Activated CD4-positive, alpha-beta T cell treated with anti-CD3 and anti-CD28 coated beads, Interleukin-10, Interleukin-2, amounts not matched to agents 100 ng/mL and 50 ng/mL, durations not matched to agents 16 hours and 8 hours (primary cell): Measurements from ENCODE around the gene FGF2.

Experiments used
- DNase-seq: peaks from one replicate; pipeline ENCODE4 v3.0.0-alpha.2; 2020

The FGF2 gene

GRCh38 chr4:122898370-122899150 lies 71.9 kb downstream of the FGF2 start:
- no peak for DNase-seq

- DNase-seq: no peak
These were observed 73.1 kb downstream of the FGF2 start for GRCh38 chr4:122899682-122900081.

- DNase-seq: no peak
These were observed 73.7 kb downstream of the FGF2 start for GRCh38 chr4:122900314-122900713.

- no peak for DNase-seq
These were observed 74.8 kb downstream of the FGF2 start for GRCh38 chr4:122901247-122902010.

GRCh38 chr4:122903766-122904288 lies 77.2 kb downstream of the FGF2 start:
- no peak for DNase-seq

- DNase-seq: no peak
These were observed 80.3 kb downstream of the FGF2 start for GRCh38 chr4:122906859-122907305.

- DNase-seq: no peak
These were observed 81.6 kb downstream of the FGF2 start for GRCh38 chr4:122908223-122908622.

DNA sequence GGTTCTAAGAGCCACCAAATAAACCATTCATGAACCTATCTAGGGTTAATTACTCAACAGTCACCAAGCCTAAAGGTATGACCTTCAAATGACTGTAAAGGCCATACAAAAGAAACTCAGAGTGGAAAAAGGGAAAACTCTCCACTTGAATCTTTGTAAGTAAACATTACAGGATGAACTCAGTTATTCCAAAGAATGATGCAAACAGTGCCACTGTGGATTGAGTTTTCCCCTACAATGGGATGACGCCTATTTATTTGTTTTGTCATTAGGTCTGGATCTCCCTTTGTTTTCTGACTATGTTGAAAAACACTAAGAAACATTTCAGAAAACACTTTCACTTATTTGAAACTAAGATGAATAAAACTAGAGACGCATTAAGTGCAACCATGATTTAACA lies 83.1 kb downstream of the FGF2 start:
- DNase-seq: no peak

- DNase-seq: no peak
These were observed 85.0 kb downstream of the FGF2 start for GRCh38 chr4:122911588-122911987.

GRCh38 chr4:122912810-122913575 lies 86.4 kb downstream of the FGF2 start:
- DNase-seq: no peak

DNA sequence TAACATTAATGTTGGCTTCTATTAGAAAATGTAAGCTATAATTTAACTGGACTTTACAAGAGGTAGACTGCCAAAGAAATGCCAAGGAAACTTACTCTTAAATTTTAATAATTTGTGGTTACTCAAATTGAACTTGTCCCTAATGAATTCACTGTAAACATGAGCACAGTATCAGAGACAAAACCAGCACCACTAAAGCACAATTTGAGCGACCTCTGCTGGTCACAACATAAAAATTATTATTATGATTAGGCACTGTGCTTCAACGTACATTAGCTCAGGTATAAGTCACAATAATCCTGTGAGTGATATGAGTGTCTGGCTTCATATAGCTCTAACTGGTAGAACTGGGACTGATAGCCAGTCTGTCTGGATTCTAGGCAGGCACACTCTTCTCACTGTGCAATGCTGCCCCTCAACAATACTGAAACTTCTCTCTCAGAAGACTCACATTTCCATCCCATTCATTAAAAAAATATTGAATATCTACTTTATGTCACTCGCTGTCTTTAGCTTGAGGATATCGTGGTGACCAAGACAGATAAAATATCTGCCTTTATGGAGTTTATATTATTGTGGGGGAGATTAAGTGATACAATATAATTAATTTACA lies 87.8 kb downstream of the FGF2 start:
- DNase-seq: peak; percentile 52

- no peak for DNase-seq
These were observed 88.3 kb downstream of the FGF2 start for GRCh38 chr4:122914938-122915337.

DNA sequence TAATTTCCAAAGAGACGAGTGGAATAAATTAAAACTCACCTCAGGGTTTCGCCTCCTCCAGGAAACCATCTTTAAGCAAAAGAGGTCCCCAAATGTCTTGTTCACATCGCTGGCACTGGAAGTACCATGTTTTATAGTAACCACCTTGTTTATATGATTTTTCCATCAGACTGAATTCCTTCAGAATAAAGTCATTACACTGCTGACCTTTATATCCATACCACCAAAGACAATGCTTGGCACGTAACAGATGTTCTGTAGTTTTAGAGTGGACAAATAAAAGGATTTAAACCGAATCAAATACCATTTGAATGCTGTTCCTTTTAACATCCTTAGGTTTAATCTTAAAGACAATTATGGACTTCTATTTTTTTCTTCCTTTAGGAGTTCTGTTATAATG lies 91.1 kb downstream of the FGF2 start:
- no peak for DNase-seq

- no peak for DNase-seq
These were observed 93.8 kb downstream of the FGF2 start for GRCh38 chr4:122920473-122920872.

GRCh38 chr4:122921300-122921699 lies 94.7 kb downstream of the FGF2 start:
- DNase-seq: no peak

DNA sequence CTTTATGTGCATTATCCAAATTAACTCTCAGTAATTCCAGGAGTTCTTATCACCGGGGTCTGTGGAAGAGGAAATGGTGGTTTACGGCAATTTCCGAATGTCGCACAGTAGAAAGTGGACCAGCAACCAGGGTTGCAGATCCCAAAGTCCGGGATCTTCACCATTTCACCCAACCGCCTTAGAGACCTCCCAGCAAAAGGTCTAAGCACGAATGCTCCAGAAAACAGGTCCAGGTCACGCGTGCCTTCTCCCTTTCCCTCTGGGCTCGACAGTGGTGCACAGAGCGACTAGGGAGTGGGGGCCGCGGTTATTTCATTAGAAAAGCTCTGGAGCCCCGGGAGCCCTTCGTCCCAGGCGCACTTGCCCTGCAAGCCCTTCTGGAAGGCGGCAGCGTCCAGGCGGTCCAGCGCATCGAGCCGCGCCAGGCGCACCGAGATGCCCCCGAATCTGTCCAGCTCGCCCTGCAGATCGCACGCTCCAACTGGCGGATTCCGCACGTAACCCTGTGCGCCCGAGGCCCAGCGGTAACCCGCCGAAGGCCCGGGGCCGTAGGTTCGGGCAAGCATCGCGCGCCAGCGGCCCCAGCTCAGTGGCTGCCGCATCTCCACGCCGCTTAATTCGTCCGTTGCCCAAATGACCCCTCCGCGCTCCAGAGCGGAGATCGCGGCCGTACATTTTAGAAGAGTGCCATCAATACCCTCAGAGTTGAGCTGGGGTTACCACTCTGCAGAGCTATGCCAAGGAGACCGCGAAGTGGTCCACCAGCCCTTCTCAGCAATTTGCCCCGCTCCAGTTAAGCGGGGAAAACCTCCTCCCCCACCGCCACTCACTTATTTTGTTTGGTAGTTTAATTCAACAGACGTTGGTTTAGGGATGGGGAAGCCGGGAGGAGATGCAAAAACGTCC lies 95.6 kb downstream of the FGF2 start, which contains the start of gene NUDT6:
NUDT6 (minus strand) TSS at position 627 of the 906 bp plus-strand sequence; CDS start at position 602, 25 bp downstream.
- DNase-seq: peak; percentile 70

DNA sequence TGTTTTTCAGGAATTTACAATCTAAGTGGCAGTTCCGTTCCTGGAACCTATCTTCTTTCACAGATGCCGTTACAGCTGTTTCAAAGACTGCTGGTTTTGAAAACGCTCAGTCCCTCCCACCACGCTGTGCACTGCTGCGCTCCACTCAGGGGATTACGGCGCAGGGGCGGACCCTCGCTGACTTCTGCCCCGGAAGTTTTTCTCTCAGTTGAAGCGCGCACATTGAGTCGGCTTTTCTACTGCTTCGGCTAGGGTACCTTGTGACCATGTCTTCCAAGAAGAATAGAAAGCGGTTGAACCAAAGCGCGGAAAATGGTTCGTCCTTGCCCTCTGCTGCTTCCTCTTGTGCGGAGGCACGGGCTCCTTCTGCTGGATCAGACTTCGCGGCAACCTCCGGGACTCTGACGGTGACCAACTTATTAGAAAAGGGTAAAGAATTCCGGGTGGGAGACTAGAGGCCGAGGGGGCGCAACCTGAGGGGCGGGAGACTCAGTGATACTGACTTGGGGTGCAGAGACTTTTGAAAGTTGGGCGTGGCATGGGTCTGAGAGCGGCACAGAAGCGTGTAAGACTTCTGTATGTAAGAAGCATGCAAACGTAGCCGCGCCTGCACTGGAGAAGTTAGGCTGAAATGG lies 96.4 kb downstream of the FGF2 start:
- peak; percentile 94 for DNase-seq

DNA sequence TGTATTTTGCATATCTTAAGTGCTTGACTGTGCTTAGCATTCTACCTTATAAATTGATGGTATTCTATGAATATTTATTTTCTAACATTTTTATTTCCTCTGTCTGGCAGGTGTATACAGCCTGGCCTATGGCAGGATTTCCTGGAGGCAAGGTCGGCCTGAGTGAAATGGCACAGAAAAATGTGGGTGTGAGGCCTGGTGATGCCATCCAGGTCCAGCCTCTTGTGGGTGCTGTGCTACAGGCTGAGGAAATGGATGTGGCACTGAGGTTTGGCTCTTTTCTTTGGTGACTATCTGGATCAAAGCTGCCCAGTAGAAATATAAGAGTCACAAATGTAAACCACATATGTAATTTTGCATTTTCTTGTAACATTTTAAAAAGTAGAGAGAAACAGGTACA lies 102.3 kb downstream of the FGF2 start:
- DNase-seq: peak; percentile 24

- no peak for DNase-seq
These were observed 104.2 kb downstream of the FGF2 start for GRCh38 chr4:122930862-122931261.

GRCh38 chr4:122932763-122933162 lies 106.1 kb downstream of the FGF2 start:
- DNase-seq: no peak

DNA sequence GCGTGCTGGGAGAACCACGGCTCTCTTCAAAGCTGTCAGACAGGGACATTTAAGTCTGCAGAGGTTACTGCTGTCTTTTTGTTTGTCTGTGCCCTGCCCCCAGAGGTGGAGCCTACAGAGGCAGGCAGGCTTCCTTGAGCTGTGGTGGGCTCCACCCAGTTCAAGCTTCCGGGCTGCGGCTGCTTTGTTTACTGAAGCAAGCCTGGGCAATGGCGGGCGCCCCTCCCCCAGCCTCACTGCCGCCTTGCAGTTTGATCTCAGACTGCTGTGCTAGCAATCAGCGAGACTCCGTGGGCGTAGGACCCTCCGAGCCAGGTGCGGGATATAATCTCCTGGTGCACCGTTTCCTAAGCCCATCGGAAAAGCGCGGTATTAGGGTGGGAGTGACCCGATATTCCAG lies 118.5 kb downstream of the FGF2 start:
- peak; percentile 32 for DNase-seq
